Gastrocnemius medialis (tissue), 4 donors: ENCODE results near the gene SLC23A3. TPM values are rescaled to one million over a fixed set of nuclear protein-coding genes. Genes with fewer than 3 reads are reported as not detected.
A peak's percentile ranks its signal among the peaks of the same experiment; 100 is the strongest.

Source experiments
- ATAC-seq, 2 donors: fragments of 150-250 bp; one replicate each; pipeline ENCODE4 v1.9.1; 2016
- DNase-seq, 2 donors: peaks; one replicate each; pipeline ENCODE4 v3.0.0-alpha.2; 2019
- H3K27ac ChIP-seq, 4 donors: fragments of 200-600 bp; sonication (generic); 1 replicate in 1 of 4; 2 replicates in 3 of 4; pipeline ENCODE4 v1.5.1; 2016 to 2018; ENCODE audit warnings: mild to moderate bottlenecking in 2 of 4, moderate library complexity in 1 of 4
- H3K27me3 ChIP-seq, 3 donors: fragments of 200-600 bp; sonication (generic) in 2 of 3; 1 replicate in 1 of 3; 2 replicates in 2 of 3; pipeline versions ENCODE4 v1.5.1 to v1.6.0; 2016 to 2019; ENCODE audit warnings: mild to moderate bottlenecking in 1 of 3, moderate library complexity in 1 of 3
- H3K36me3 ChIP-seq, 2 donors: fragments of 200-600 bp; sonication (generic) in 1 of 2; one replicate each; pipeline ENCODE4 v1.5.1; 2017 to 2018
- H3K4me1 ChIP-seq, 2 donors: fragments of 200-600 bp; sonication (generic) in 1 of 2; one replicate each; pipeline ENCODE4 v1.5.1; 2016 to 2017; ENCODE audit warnings: mild to moderate bottlenecking in 2 of 2
- H3K4me3 ChIP-seq, 4 donors: fragments of 200-600 bp; sonication (generic) in 3 of 4; 1 replicate in 1 of 4; 2 replicates in 3 of 4; pipeline ENCODE4 v1.5.1; 2016 to 2019; ENCODE audit warnings: mild to moderate bottlenecking in 2 of 4
- H3K9me3 ChIP-seq, 3 donors: fragments of 200-600 bp; sonication (generic) in 2 of 3; 1 replicate in 1 of 3; 2 replicates in 2 of 3; pipeline ENCODE4 v1.5.1; 2016 to 2019
- CTCF ChIP-seq, 5 experiments: fragments of 450-650 bp in 3 of 5; fragments of 200-600 bp in 2 of 5; sonication (generic) in 2 of 5; IDR thresholded peaks in 4 of 5; conservative IDR thresholded peaks in 1 of 5; 1 replicate in 4 of 5; 2 replicates in 1 of 5; pipeline ENCODE4 v1.5.1; 2016 to 2019; ENCODE audit warnings: antibody characterized with exemption in 5 of 5, mild to moderate bottlenecking in 3 of 5, moderate library complexity in 3 of 5
- POLR2A ChIP-seq, 2 donors: fragments of 450-650 bp; IDR thresholded peaks; one replicate each; pipeline ENCODE4 v1.6.1; 2017; ENCODE audit warnings: antibody characterized with exemption in 2 of 2, mild to moderate bottlenecking in 2 of 2, moderate library complexity in 2 of 2
- in situ Hi-C, 4 donors: fragments of 200-750 bp; cut with MboI; loops; one replicate each; pipeline versions ENCODE4 v1.15.0 to v1.8.0; 2017; ENCODE audit warnings: low sequenced_read_pairs in 4 of 4
- intact Hi-C: fragments of 100-400 bp; cut with DNase I; formaldehyde crosslinking; loops from one replicate; pipeline ENCODE4 v1.15.1; 2023; ENCODE audit warnings: low total_unique reads
- total RNA-seq, 4 donors: library from RNA; depleted of rRNA; stranded (reverse); fragments of >200 nt; gene quantifications; one replicate each; pipeline versions ENCODE4 v1.1.0 to v1.2.3, GENCODE V29; 2016

SLC23A3 gene
- total RNA-seq, 4 donors from 2014 or later = 0.11 to 1.5 TPM; not detected in 2

- TF ChIP-seq CTCF (IDR thresholded peaks at IDR 0.05 in 4 of 5, conservative IDR thresholded peaks at IDR 0.05 in 1 of 5) (no peak), POLR2A (IDR thresholded peaks at IDR 0.05) (no peak)
- Histone ChIP-seq H3K9me3 (no peaks in the 10 kb centered on the region), H3K36me3 (peaks cover 3 to 25% of the 10 kb centered on the region in 2 donors), H3K27ac (no peak overlapping the region), H3K4me1 (peaks cover 9 to 11% of the 10 kb centered on the region in 2 donors), H3K27me3 (no peaks in the 10 kb centered on the region), H3K4me3 (no peak overlapping the region)
- DNase-seq (no peak), ATAC-seq (no peak)
- in situ Hi-C loops = loop anchor here (5.0 to 25.0 kb wide), 5 partner anchors 104 to 139 kb away; partner anchors contain the start of gene DNAJB2 (in 2 of the 4)
- intact Hi-C loops = loop anchor here (5.0 kb wide), 1 partner anchor 176 kb away; no protein-coding TSS in a partner anchor
Observed at GRCh38 chr2:219158586-219158985, 11.2 kb downstream of the SLC23A3 start.

- DNase-seq (no peak), ATAC-seq (no peak)
- intact Hi-C loops (loop anchor here (5.0 kb wide), 1 partner anchor 176 kb away; no protein-coding TSS in a partner anchor), in situ Hi-C loops (loop anchor here (5.0 to 25.0 kb wide), 5 partner anchors 103 to 139 kb away; partner anchors contain the start of gene DNAJB2 (in 2 of the 4))
- H3K27me3 ChIP-seq = no peaks in the 10 kb centered on the region
- H3K4me1 ChIP-seq = peaks cover 9 to 11% of the 10 kb centered on the region in 2 donors
- H3K27ac ChIP-seq = no peak overlapping the region
- peaks cover 3 to 31% of the 10 kb centered on the region in 2 donors for H3K36me3 ChIP-seq
- H3K9me3 ChIP-seq = no peaks in the 10 kb centered on the region
- no peak for TF ChIP-seq CTCF (IDR thresholded peaks at IDR 0.05 in 4 of 5, conservative IDR thresholded peaks at IDR 0.05 in 1 of 5)
- TF ChIP-seq POLR2A (IDR thresholded peaks at IDR 0.05) = no peak
- no peak overlapping the region for H3K4me3 ChIP-seq
Observed at GRCh38 chr2:219158025-219158424, 11.8 kb downstream of the SLC23A3 start.

- intact Hi-C loops = loop anchor here (5.0 kb wide), 1 partner anchor 175 kb away; no protein-coding TSS in a partner anchor
- peaks cover 9 to 11% of the 10 kb centered on the region in 2 donors for H3K4me1 ChIP-seq
- no peaks in the 10 kb centered on the region for H3K9me3 ChIP-seq
- H3K27me3 ChIP-seq = no peaks in the 10 kb centered on the region
- in situ Hi-C loops = loop anchor here (5.0 to 25.0 kb wide), 5 partner anchors 103 to 140 kb away; partner anchors contain the start of gene DNAJB2 (in 2 of the 4)
- DNase-seq (no peak), ATAC-seq (no peak)
- no peak overlapping the region for H3K27ac ChIP-seq
- TF ChIP-seq POLR2A (IDR thresholded peaks at IDR 0.05) = no peak
- peaks cover 3 to 34% of the 10 kb centered on the region in 2 donors for H3K36me3 ChIP-seq
- H3K4me3 ChIP-seq = no peak overlapping the region
Observed at GRCh38 chr2:219157396-219157795, 12.4 kb downstream of the SLC23A3 start.

- Histone ChIP-seq H3K4me1 (peaks cover 5 to 6% of the 10 kb centered on the region in 2 donors), H3K9me3 (no peaks in the 10 kb centered on the region), H3K4me3 (no peak overlapping the region), H3K27me3 (no peaks in the 10 kb centered on the region), H3K27ac (no peak overlapping the region), H3K36me3 (peaks cover 3 to 34% of the 10 kb centered on the region in 2 donors)
- DNase-seq = no peak
- peak; percentile 41 to 66 for ATAC-seq
- intact Hi-C loops = loop anchor here (1.0 to 5.0 kb wide), 4 partner anchors 97 to 173 kb away; no protein-coding TSS in a partner anchor
- in situ Hi-C loops = loop anchor here (5.0 to 25.0 kb wide), 5 partner anchors 100 to 142 kb away; partner anchors contain the start of gene DNAJB2 (in 2 of the 4)
- TF ChIP-seq CTCF (IDR thresholded peaks at IDR 0.05 in 4 of 5, conservative IDR thresholded peaks at IDR 0.05 in 1 of 5) = peak; percentile 34 to 69 (median 60)
- TF ChIP-seq POLR2A (IDR thresholded peaks at IDR 0.05) = no peak
Observed at GRCh38 chr2:219155054-219155644, 14.7 kb downstream of the SLC23A3 start.

- Histone ChIP-seq H3K36me3 (peaks cover 0 to 59% of the 10 kb centered on the region in 2 donors), H3K4me1 (no peaks in the 10 kb centered on the region), H3K9me3 (no peaks in the 10 kb centered on the region), H3K4me3 (no peak overlapping the region), H3K27ac (no peak overlapping the region), H3K27me3 (no peaks in the 10 kb centered on the region)
- DNase-seq (no peak), ATAC-seq (no peak)
- intact Hi-C loops = no loop called here
- TF ChIP-seq POLR2A (IDR thresholded peaks at IDR 0.05) (no peak), CTCF (IDR thresholded peaks at IDR 0.05 in 4 of 5, conservative IDR thresholded peaks at IDR 0.05 in 1 of 5) (no peak)
- in situ Hi-C loops = loop anchor here (5.0 to 25.0 kb wide), 5 partner anchors 95 to 138 kb away; partner anchors contain the start of gene DNAJB2 (in 2 of the 4)
Observed at GRCh38 chr2:219149667-219150066, 20.2 kb downstream of the SLC23A3 start.
